Glomerular visceral epithelial cell (primary cell): ENCODE results near the gene UBXN11.
A peak's percentile ranks its signal among the peaks of the same experiment; 100 is the strongest.
"Not testable (repeated sequence)": the region's sequence is repeated elsewhere in the genome, so short reads cannot be mapped to it uniquely, and the experiment has no call there.

Source experiments
- DNase-seq: peaks from one replicate; pipeline ENCODE4 v3.0.0-alpha.2; 2016; ENCODE audit errors: extremely low spot score

UBXN11 gene

DNA sequence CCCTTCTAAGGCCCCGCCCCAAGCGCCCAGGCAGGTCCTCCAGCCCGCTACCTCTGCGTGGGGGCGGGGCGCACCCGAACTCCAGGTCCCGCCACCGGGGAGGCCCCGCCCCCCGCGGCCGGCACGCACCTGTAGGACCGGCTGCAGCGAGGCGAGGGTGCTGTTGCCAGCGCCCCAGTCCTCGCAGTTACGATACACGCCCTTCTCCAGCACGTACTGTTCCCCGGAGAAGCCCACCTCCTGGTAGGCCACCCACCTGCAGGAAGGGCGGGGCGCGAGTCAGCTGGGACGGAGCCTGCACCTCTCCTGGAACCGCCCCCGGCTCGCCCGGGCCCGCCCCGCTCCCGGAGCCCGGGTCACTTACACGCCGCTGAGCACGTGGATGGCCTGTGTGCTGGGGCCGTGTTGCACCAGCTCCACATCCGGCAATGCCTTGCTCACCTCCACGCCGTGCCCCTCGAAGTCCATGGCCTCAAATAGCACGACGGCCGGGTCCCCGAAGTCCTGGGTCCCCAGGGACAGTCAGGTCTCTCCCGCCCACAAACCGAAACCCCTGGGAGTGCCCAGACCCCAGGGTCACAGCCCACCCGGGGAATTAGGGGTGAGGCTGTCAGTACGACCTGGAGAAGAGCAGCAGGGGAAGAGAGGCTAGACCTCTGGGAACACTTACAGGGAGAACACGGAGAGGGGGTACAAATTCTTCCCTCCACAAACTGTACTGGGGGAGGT lies 30.2 kb upstream of the UBXN11 start:
- DNase-seq = peak; percentile 69

- DNase-seq = peak; percentile 15
These were observed 29.5 kb upstream of the UBXN11 start for GRCh38 chr1:26335774-26336476.

- DNase-seq = not testable (repeated sequence)
These were observed 26.9 kb upstream of the UBXN11 start for GRCh38 chr1:26333312-26333711.

GRCh38 chr1:26330276-26330675 lies 23.8 kb upstream of the UBXN11 start:
- DNase-seq = no peak

- not testable (repeated sequence) for DNase-seq
These were observed 22.9 kb upstream of the UBXN11 start for GRCh38 chr1:26329380-26329779.

DNA sequence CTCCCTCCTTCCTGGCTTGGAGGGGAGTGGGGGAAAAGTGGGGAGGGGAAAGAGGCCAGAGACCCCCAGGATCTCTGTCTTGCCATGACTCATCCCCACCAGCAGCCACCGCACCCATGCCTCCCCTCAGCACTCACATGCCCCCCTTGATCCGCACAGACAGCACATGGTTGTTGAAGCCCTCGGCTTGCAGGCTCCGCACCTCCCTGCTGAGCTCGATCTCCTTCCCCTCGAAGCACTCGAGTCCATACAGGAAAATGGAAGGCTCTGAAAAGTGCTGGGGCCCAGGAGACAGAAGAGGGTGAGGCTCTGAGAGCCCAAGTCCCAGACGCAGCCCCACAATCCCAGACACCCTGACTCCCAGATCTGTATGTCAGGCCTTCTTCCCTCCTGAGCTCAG lies 22.2 kb upstream of the UBXN11 start:
- no peak for DNase-seq

DNA sequence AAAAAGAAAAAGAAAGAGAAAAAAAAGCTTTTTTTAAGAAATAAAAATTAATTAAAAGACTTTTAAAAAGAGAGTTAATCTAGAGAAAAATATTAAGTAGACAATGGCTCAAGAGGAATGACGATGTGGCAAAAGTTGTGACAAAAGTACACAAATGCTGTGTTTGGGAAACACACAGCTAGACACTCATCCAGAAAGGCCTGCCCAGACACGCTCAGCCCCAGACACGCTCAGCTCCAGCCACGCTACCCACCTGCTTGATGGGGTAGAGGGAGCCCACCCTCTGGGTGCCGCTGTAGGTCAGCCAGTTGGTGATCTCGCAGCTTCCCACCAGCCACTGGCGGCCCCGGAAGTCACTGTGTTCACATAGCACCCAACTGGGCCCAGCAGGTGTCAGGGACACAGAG lies 21.5 kb upstream of the UBXN11 start:
- no peak for DNase-seq

DNA sequence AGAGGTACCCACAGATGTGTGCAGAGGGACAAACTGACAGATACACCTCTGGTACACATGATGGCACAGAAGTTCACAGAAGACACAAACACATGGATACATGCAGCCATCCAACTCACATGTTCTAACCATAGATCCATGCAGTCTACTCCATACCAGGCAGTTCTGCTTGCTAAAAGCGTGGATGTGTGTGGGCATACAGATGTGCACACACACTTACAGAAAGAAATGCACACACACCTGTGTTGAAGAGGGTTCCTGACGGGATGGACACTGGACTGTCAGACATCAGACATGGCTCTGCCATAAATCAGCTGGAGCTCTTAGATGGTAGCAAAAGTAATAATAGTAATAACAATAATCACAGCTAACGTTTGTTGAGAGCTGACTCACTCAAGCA lies 18.1 kb upstream of the UBXN11 start:
- DNase-seq = no peak

- no peak for DNase-seq
These were observed 16.9 kb upstream of the UBXN11 start for GRCh38 chr1:26323382-26323781.

DNA sequence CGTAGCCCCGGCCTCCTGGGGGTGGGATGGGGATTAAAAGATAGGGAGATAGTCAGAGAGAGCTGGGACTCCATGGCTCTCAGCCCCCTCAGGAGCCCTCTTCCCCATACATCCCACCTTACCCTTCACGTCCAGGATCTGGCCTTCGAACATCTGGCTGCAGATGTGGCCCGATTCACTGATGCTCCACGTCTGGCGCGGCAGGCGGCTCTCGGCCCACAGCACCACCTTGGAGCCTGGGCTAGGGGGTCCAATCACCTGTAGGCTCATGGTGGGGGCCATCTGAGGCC lies 15.6 kb upstream of the UBXN11 start:
- no peak for DNase-seq

- DNase-seq = peak; percentile 83
These were observed 15.0 kb upstream of the UBXN11 start for GRCh38 chr1:26321315-26322041.

GRCh38 chr1:26320896-26321295 lies 14.5 kb upstream of the UBXN11 start:
- no peak for DNase-seq

GRCh38 chr1:26318338-26319064 lies 12.1 kb upstream of the UBXN11 start:
- no peak for DNase-seq

DNA sequence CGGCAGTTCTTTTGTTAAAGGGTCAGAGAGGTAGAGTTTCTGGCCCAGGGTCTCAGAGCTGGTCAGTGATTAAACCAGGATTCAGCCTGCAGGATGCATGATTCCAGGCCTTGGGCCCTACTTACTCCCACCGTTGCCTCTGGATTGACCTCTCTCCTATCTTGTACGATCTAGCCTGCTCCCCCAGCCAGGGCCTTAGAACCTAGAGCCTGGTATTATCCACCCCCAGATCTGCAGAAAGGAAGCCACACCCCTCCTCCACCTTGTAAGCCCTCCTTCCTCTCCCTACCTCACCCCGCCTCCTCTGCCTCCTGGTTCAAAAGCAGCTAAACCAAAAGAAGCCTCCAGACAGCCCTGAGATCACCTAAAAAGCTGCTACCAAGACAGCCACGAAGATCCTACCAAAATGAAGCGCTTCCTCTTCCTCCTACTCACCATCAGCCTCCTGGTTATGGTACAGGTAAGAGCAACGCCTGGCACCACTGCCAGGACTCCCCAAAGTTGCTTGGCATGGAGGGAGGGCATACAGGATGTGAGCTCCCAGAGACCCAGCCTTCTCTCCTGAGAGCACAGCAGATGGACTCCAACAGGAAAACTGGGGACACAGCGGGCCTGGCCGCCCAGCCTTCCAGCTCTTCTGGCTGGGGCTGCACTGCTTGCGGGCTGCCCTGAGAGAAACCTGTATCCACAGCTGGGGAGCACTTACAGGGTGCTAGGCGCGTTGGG lies 11.3 kb upstream of the UBXN11 start, which contains the start of gene CD52:
TSS of gene CD52 (plus strand) at position 347 of the 726 bp plus-strand sequence. CDS start at position 407, 60 bp downstream.
- no peak for DNase-seq

DNA sequence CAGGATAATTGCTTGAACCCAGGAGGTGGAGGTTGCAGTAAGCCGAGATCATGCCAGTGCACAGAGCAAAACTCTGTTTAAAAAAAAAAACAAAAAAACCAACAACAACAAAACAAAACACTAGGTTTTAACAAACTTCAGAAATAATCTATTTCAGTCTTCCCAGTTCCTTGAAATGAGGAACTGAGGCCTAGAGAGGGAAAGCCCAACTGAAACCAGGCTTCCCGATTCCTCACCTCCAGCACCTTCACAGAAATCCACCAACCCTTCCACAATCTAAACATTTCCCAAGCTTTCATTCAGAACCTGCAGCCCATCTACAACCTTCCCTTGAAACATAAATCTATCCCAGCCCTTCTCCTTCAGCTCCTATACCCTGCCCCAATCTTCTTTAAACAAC lies 10.7 kb upstream of the UBXN11 start:
- DNase-seq = no peak

DNA sequence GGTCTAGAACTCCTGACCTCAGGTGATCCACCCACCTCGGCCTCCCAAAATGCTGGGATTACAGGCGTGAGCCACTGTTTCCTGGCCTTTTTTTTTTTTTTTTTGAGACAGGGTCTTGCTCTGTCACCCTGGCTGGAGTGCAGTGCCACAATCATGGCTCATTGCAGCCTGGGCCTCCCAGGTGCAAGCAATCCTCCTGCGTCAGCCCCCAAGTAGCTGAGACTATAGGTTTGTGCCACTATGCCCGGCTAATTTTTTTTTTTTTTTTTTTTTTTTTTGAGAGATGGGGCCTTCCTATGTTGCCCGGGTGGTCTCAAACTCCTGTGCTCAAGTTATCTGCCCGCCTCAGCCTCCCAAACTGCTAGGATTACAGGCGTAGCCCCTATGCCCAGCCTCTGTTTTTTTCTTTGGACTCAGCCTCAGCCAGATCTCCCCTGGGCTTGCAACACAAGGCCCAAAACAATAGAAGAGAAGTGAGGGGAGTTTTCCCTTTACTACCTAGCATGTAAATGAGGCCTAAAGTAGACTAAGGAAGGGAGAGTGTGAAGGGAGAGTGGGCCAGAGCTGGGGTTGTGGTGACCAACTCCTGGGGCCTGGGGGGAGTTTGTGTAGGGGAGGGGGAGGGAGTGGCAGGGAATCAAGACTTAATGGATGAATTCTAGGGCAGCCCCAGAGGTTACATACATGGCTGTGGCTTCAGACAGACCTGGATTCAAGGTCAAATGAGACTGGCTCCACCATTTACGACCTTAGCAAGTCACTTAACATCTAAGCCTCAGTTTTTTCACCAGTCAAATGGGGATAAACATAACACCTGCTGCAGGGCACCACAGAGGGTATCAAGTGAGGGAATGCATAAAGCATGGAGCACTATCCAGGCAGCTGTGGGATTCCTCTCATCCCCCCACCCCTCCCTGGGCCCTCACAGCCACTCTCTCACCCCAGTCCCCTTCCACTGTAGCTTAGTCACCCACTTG lies 9.7 kb upstream of the UBXN11 start:
- no peak for DNase-seq

DNA sequence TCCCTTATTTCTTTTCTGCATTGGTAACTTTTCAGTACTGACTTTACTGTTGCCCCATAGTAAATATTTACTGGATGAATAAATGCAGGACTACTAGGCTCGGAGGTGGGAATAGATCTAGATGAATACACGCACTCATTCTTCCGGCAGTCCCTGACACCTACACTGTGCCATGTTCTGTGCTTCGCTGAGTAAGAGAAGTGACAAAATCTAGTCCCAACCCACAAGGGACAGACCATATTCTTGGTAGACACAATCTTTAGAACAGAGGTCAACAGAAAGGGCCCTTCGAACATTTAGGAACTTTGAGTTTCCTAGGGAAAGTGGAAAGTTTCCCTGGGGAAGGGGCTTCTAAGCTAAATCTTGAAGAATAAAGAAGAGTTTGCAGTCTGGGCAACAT lies 8.1 kb upstream of the UBXN11 start:
- no peak for DNase-seq

DNA sequence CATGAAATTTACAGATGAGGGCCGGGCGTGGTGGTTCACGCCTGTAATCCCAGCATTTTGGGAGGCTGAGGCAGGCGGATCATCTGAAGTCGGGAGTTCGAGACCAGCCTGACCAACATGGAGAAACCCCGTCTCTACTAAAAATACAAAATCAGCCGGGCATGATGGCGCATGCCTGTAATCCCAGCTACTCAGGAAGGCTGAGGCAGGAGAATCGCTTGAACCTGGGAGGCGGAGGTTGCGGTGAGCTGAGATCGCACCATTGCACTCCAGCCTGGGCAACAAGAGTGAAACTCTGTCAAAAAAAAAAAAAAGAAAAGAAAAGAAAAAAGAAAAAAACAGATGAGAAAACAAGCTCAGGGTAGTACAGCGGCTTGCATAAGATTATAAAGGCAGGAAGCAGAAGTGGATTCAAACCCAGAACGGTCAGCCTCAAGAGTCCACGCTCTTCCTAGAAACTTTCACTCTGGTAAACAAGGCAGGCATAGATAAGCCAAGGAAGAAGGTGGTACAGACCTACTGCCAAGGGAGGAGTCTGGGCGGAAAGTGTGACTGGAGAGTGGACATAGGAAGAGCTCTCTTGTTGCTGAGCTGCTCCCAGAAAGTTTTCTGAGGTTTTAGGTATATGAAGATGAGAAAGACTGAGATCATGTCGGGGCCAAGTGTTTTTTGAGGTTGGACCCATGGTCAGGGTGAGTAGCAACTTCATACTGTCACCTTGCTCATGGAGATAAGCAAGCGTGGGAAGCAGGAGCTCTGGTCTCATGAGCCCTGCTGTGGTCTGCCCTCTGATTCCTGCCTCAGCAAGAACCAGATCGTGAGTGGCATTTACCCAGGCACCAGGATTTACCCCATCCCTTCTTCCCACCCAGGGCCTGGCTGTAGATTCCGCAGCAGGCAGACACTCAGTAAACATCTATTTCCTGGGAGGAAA lies 1.8 kb upstream of the UBXN11 start:
- DNase-seq = not testable (repeated sequence)

DNA sequence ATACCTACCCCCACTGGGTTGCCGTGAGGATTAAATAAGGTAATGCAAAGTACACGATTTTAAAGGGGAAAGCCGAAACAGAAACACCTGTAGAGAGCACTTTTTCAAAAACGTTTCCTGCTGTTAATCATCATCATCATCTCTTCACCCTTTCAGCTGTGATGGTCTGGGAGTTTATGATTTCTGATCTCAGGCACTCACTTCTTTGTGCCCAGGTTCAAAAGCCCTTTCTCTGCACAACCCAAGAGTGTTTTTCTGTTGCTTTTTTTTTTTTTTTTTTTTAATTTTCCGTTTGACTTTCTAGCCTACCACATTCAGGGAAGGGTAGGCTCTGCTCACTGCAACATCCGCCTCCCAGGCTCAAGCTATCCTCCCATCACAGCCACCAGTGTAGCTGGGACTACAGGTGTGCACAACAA lies 936 bp upstream of the UBXN11 start:
- no peak for DNase-seq
